ENCODE data around the gene NLGN1. TPM values are rescaled to one million over a fixed set of nuclear protein-coding genes. Genes with fewer than 3 reads are reported as not detected.
A peak's percentile ranks its signal among the peaks of the same experiment; 100 is the strongest.

The NLGN1 gene
- total and polyA plus RNA-seq, 9 of the 15 experiments (the other 6 are each of a cell fraction or from before 2014, with no cell fraction given) = under 0.01 to 0.01 TPM; not detected in 7

DNA sequence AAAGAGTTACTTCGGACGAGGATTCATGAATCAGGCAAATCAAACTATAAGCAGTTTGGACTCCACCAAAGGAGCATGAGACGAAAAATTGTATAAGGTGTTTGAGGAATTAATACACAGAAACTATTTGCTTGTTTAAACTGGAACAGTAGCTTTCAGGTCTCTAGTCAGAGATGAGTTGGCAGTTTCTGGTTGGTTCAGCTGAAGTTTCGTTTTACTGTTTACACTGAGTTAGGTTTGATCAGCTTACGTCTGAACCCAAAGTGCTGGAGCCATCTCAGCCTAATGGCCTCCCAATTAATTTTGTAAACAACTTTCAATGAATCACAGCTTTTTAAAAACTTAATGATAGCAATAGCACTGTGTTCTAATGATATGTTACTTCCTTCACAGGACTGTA lies 703.7 kb downstream of the NLGN1 start:
- no peaks in the 10 kb centered on the region for H3K27me3 ChIP-seq (ENCODE audit: control insufficient read depth in 2 of 2, insufficient read depth in 2 of 2, low read length in 2 of 2)
- no peaks in the 10 kb centered on the region for H3K9me1 ChIP-seq (ENCODE audit: control insufficient read depth, insufficient read depth, low read length)
- H4K20me1 ChIP-seq (replicated peaks; ENCODE audit: control insufficient read depth, insufficient read depth, low read length) = no peaks in the 10 kb centered on the region
- no peak for TF ChIP-seq CBX3 (IDR thresholded peaks at IDR 0.05; ENCODE audit: borderline replicate concordance in 1 of 2, low read length in 2 of 2)
- no peak for TF ChIP-seq NBN (IDR thresholded peaks at IDR 0.05; ENCODE audit: low read depth)
- TF ChIP-seq, protein P1, sequence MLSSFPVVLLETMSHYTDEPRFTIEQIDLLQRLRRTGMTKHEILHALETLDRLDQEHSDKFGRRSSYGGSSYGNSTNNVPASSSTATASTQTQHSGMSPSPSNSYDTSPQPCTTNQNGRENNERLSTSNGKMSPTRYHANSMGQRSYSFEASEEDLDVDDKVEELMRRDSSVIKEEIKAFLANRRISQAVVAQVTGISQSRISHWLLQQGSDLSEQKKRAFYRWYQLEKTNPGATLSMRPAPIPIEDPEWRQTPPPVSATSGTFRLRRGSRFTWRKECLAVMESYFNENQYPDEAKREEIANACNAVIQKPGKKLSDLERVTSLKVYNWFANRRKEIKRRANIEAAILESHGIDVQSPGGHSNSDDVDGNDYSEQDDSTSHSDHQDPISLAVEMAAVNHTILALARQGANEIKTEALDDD (IDR thresholded peaks at IDR 0.05) = no peak
- no peak for TF ChIP-seq ETV6 (IDR thresholded peaks at IDR 0.05; ENCODE audit: borderline replicate concordance in 1 of 2, low read depth in 2 of 2, low read length in 1 of 2)
- no peak for TF ChIP-seq ETV6 (CRISPR knock-in tag; IDR thresholded peaks at IDR 0.05; ENCODE audit: borderline replicate concordance)
- no peak for TF ChIP-seq ZBTB8A (IDR thresholded peaks at IDR 0.05; ENCODE audit: partially characterized antibody)
- TF ChIP-seq ZNF316 (IDR thresholded peaks at IDR 0.05) = no peak
- TF ChIP-seq CXXC5 (CRISPR knock-in tag; IDR thresholded peaks at IDR 0.05) = no peak
- no peak for TF ChIP-seq KHSRP (IDR thresholded peaks at IDR 0.05)
- TF ChIP-seq, protein P2, sequence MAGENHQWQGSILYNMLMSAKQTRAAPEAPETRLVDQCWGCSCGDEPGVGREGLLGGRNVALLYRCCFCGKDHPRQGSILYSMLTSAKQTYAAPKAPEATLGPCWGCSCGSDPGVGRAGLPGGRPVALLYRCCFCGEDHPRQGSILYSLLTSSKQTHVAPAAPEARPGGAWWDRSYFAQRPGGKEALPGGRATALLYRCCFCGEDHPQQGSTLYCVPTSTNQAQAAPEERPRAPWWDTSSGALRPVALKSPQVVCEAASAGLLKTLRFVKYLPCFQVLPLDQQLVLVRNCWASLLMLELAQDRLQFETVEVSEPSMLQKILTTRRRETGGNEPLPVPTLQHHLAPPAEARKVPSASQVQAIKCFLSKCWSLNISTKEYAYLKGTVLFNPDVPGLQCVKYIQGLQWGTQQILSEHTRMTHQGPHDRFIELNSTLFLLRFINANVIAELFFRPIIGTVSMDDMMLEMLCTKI (IDR thresholded peaks at IDR 0.05; ENCODE audit: partially characterized antibody) = no peak
- POLR2A ChIA-PET = no interaction called here
- H3K36me3 ChIP-seq (ENCODE audit: control insufficient read depth, insufficient read depth, low read length) = no peaks in the 10 kb centered on the region
- H3K4me3 ChIP-seq = no peak overlapping the region
- BruUV-seq (replicated peaks) = no TSS peak
- WGBS (ENCODE audit: insufficient coverage, low coverage, missing lambda C conversion rate) = 0% methylated on average over 5 of the region's 5 CpGs
- CTCF ChIA-PET (ENCODE audit: low intra/inter-chr PET ratio) = no interaction called here
- no peak for DNase-seq (ENCODE audit: extremely low read depth in 1 of 4, low spot score in 3 of 4)
- FAIRE-seq = peak; percentile 19
- no peak overlapping the region for H2AFZ ChIP-seq (ENCODE audit: low read depth, low read length)
- H3K9ac ChIP-seq (ENCODE audit: insufficient read depth in 1 of 2, low read depth in 2 of 2, low read length in 2 of 2) = no peak overlapping the region
- no peak overlapping the region for H3K27ac ChIP-seq (ENCODE audit: extremely low read depth, low read depth, low read length)
- no peaks in the 10 kb centered on the region for H3K9me3 ChIP-seq (replicated peaks; ENCODE audit: control insufficient read depth, insufficient read depth, low read depth, low read length)
- ATAC-seq = no peak
- no peaks in the 10 kb centered on the region for H3K79me2 ChIP-seq (ENCODE audit: control insufficient read depth, insufficient read depth, low read length)
- no peaks in the 10 kb centered on the region for H3K4me1 ChIP-seq (replicated peaks in 1 of 2; ENCODE audit: control insufficient read depth in 2 of 2, insufficient read depth in 2 of 2, low read length in 2 of 2)
- intact Hi-C loops (cut with micrococcal nuclease) (no loop called here), in situ Hi-C loops (cut with MboI) (no loop called here)
- no peak overlapping the region for H3K4me2 ChIP-seq (ENCODE audit: insufficient read depth, low read length)
